Naive thymus-derived CD4-positive, alpha-beta T cell (primary cell): Measurements from ENCODE around the gene KCTD11. TPM values are rescaled to one million over a fixed set of nuclear protein-coding genes. Genes with fewer than 3 reads are reported as not detected.

Experiments
- ATAC-seq: fragments of 150-1000 bp; cut with Tn5 transposase; 2 replicates; pipeline ENCODE4 v1.10.0; 2021; ENCODE audit warnings: mild to moderate bottlenecking, moderate library complexity
- CTCF ChIA-PET: fragments of 350-600 bp; sonication (Branson Sonifier 250); formaldehyde crosslinking; loops from one replicate; lab custom pipeline; 2021; ENCODE audit warnings: antibody characterized with exemption; lab: Charles Lee
- POLR2A ChIA-PET: fragments of 350-600 bp; sonication (Branson Sonifier 250); formaldehyde crosslinking; loops from one replicate; lab custom pipeline; 2021; ENCODE audit warnings: antibody characterized with exemption, inconsistent platforms; lab: Charles Lee
- DNase-seq, 9 donors: peaks; one replicate each; pipeline versions ENCODE4 v3.0.0 to v3.0.0-alpha.2; 2020 to 2022; ENCODE audit warnings: mixed read lengths in 1 of 9
- H3K27ac ChIP-seq: one replicate; pipeline ENCODE4 v1.7.0; 2013; ENCODE audit warnings: mild to moderate bottlenecking, low read depth, low read length, moderate library complexity
- H3K27me3 ChIP-seq, 2 donors: one replicate each; pipeline ENCODE4 v1.7.0; 2013; ENCODE audit warnings: low read length in 2 of 2, mild to moderate bottlenecking in 2 of 2, moderate library complexity in 2 of 2; ENCODE audit not compliant: control insufficient read depth in 2 of 2, insufficient read depth in 2 of 2
- H3K36me3 ChIP-seq, 3 experiments: 1 replicate in 2 of 3; 2 replicates in 1 of 3; pipeline ENCODE4 v1.7.0; 2013; ENCODE audit warnings: low read length in 3 of 3, mild to moderate bottlenecking in 3 of 3, moderate library complexity in 1 of 3; ENCODE audit not compliant: insufficient read depth in 3 of 3, control insufficient read depth in 2 of 3
- H3K4me1 ChIP-seq, 2 donors: one replicate each; pipeline ENCODE4 v1.7.0; 2013; ENCODE audit warnings: low read length in 2 of 2, mild to moderate bottlenecking in 2 of 2, moderate library complexity in 1 of 2; ENCODE audit not compliant: control insufficient read depth in 2 of 2, insufficient read depth in 2 of 2
- H3K4me3 ChIP-seq: 2 replicates; pipeline ENCODE4 v1.7.0; 2013; ENCODE audit warnings: mild to moderate bottlenecking, low read length
- H3K9me3 ChIP-seq, 3 experiments: 1 replicate in 2 of 3; 2 replicates in 1 of 3; pipeline ENCODE4 v1.7.0; 2013; ENCODE audit warnings: low read length in 3 of 3; ENCODE audit not compliant: control insufficient read depth in 2 of 3
- H3K27ac Mint-ChIP-seq, 9 donors: one replicate each; pipeline ENCODE4 v1.8.0; 2020 to 2022; ENCODE audit warnings: mixed read lengths in 9 of 9, mild to moderate bottlenecking in 8 of 9, moderate library complexity in 5 of 9, inconsistent platforms in 2 of 9
- H3K27me3 Mint-ChIP-seq, 5 donors: one replicate each; pipeline ENCODE4 v1.8.0; 2021 to 2022; ENCODE audit warnings: mixed read lengths in 5 of 5, mild to moderate bottlenecking in 1 of 5
- H3K36me3 Mint-ChIP-seq, 5 donors: one replicate each; pipeline ENCODE4 v1.8.0; 2020 to 2022; ENCODE audit warnings: mixed read lengths in 5 of 5, mild to moderate bottlenecking in 3 of 5, inconsistent platforms in 1 of 5
- H3K4me1 Mint-ChIP-seq, 7 donors: one replicate each; pipeline ENCODE4 v1.8.0; 2020 to 2022; ENCODE audit warnings: mixed read lengths in 7 of 7, mild to moderate bottlenecking in 3 of 7, inconsistent platforms in 1 of 7
- H3K4me3 Mint-ChIP-seq, 10 donors: one replicate each; pipeline ENCODE4 v1.8.0; 2020 to 2022; ENCODE audit warnings: mild to moderate bottlenecking in 10 of 10, mixed read lengths in 10 of 10, moderate library complexity in 6 of 10, inconsistent platforms in 2 of 10
- H3K9me3 Mint-ChIP-seq, 11 donors: one replicate each; pipeline ENCODE4 v1.8.0; 2020 to 2022; ENCODE audit warnings: mixed read lengths in 11 of 11, mild to moderate bottlenecking in 4 of 11, inconsistent platforms in 1 of 11, moderate library complexity in 1 of 11
- intact Hi-C, 2 donors: fragments of 100-400 bp; cut with micrococcal nuclease; formaldehyde crosslinking; loops; one replicate each; pipeline ENCODE4 v1.15.1; 2023
- polyA plus RNA-seq, 2 donors: library from polyadenylated mRNA; unstranded; fragments of 300-500 nt; fragmentation: Illumina TruSeq; gene quantifications; one replicate each; pipeline ENCODE4 v1.2.3, GENCODE V29; 2021
- total RNA-seq, 6 experiments: library from RNA in 5 of 6; stranded (reverse) in 5 of 6; gene quantifications; 1 replicate in 5 of 6; 2 replicates in 1 of 6; pipeline ENCODE4 v1.2.3 and lab custom pipeline; 2021 to 2026

Gene KCTD11
- total and polyA plus RNA-seq, 7 experiments from 2014 or later, result 0.83 to 13.7 (median 2.7) TPM

DNA sequence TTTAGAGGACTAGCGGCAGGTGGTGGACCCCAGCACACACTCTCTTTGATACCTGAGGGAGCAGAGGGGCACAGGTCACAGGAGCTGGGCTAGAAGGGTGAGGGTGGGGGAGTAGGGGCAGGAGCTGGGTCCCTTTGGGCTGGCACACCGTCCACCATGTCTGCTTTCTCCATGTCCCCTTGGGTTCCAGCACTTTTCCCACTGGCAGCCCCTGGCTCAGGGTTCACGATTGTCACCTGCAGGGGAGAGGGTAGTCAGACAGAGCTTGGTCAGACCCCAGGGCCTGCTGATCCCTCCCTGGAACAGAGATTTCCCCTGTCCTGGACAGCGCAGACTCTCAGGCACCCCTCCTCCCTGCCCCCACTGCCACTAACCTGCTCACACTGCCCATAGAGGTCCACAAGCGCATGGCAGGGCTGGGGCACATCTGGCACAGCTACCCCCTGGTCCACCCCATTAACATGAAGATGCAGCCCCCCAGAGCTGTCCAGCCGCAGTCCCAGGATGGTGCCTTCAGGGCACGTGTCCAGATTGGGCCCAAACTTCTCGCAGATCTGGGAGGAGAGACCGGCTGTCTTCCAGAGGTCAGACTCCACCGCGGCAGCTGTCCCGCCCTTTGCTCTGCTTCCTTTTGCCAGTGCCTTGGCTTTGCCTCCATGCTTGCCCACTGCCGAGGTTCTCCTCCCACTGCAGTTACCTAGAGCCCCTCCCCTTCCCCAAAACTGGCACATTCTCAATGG is 33.7 kb upstream of the KCTD11 start:
- H3K4me1 Mint-ChIP-seq, result peaks cover 7 to 34% (median 25%) of the 10 kb centered on the region in 7 donors
- H3K27ac ChIP-seq, result no peak overlapping the region
- H3K27me3 Mint-ChIP-seq, result no peaks in the 10 kb centered on the region
- H3K27me3 ChIP-seq, result no peaks in the 10 kb centered on the region
- H3K36me3 Mint-ChIP-seq, result peaks cover 0 to 39% (median 2%) of the 10 kb centered on the region in 5 donors
- ChIA-PET POLR2A (interaction anchor here (0.6 to 11.5 kb wide), 2 partner anchors 12 to 27 kb away, joined by 3 to 336 read pairs; partner anchors contain the start of genes ACAP1 and NEURL4), CTCF (interaction anchor here (0.9 kb wide), 1 partner anchor 8 kb away, joined by 3 read pairs; no protein-coding TSS in a partner anchor)
- intact Hi-C loops, result no loop called here
- peaks cover 16 to 65% (median 26%) of the 10 kb centered on the region in 3 experiments for H3K36me3 ChIP-seq
- H3K9me3 Mint-ChIP-seq, result peaks cover 0 to 5% (median 0%) of the 10 kb centered on the region in 11 donors
- ATAC-seq (no peak), DNase-seq (no peak)
- H3K9me3 ChIP-seq, result no peaks in the 10 kb centered on the region
- peaks cover 18 to 19% of the 10 kb centered on the region in 2 donors for H3K4me1 ChIP-seq
- no peak overlapping the region for H3K4me3 ChIP-seq
- peak overlapping the region in 3 of 9 donors; percentile 36 to 84 (median 59) for H3K27ac Mint-ChIP-seq
- peak overlapping the region in 2 of 10 donors; percentile 31 to 54 for H3K4me3 Mint-ChIP-seq

DNA sequence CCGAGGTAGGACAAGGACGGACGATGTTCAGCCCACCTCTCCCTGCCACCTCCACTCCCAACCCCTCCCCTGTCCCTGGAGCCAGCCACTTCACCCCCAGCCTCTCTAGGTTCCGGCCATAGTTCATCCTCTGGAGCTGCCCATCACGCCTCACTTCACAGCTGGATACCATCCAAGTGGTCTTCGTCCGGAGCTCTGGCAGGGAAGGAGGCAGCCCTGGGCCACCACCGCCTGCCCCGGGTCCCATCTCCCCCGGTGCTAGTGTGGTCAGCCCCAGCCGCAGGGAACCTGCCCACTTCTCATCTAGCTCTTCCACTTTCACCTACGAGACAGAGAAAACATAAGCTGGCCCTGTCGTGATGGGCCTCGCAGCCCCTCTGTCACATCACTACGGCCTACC is 30.5 kb upstream of the KCTD11 start:
- DNase-seq, result no peak
- intact Hi-C loops, result no loop called here
- POLR2A ChIA-PET, result interaction anchor here (1.2 to 22.8 kb wide), 5 partner anchors 8 to 164 kb away, joined by 4 to 336 read pairs (median 18); partner anchors contain the start of genes ACAP1, EIF5A, GPS2 and NEURL4
- Histone ChIP-seq H3K4me3 (no peak overlapping the region), H3K36me3 (peaks cover 7 to 87% (median 21%) of the 10 kb centered on the region in 3 experiments), H3K9me3 (no peaks in the 10 kb centered on the region), H3K27ac (no peak overlapping the region), H3K4me1 (no peaks in the 10 kb centered on the region), H3K27me3 (no peaks in the 10 kb centered on the region)
- ATAC-seq, result no peak
- Mint-ChIP-seq H3K36me3 (peaks cover 0 to 35% (median 0%) of the 10 kb centered on the region in 5 donors), H3K27me3 (no peaks in the 10 kb centered on the region), H3K4me1 (peaks cover 2 to 18% (median 8%) of the 10 kb centered on the region in 7 donors), H3K27ac (peak overlapping the region in 1 of 9 donors; percentile 36), H3K4me3 (no peak overlapping the region), H3K9me3 (no peaks in the 10 kb centered on the region)
- CTCF ChIA-PET, result interaction anchor here (2.4 to 2.5 kb wide), 2 partner anchors 8 to 15 kb away, joined by 11 to 15 read pairs; partner anchors contain the start of gene ACAP1

DNA sequence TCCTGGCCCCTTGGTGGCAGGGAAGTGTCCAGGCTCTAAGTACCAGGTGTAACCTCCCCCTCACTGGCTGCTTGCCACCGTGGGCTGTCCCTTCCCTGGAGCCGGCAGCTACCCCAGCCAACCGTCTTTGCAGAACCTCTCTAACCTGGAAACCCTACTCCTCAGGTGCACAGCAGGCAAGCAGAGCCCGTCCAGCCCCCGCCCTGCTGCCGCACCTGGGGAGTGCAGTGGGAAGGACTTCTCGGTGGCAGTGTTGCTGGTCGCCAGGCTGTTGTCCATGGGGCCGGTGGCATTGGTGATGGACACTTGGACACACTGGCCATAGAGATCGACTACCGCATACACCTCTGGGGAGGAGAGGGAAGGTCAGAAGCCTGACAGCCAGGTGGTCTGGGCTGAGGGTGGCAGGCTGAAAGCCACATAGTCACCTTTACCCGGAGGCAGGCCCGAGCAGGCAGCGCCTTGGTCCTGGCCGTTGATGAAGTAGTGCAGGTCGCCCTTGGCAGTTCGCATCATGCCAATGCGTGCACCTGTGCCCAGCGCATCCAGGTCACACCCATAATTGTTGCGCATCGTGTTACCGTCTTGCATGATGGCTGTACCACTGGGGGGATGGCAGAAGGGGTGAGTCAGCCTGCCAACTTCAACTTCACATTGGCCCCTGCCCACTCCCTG is 29.3 kb upstream of the KCTD11 start:
- intact Hi-C loops, result no loop called here
- CTCF ChIA-PET, result interaction anchor here (1.5 to 2.3 kb wide), 3 partner anchors 22 to 114 kb away, joined by 3 to 16 read pairs (median 5); no protein-coding TSS in a partner anchor
- peak overlapping the region in 1 of 10 donors; percentile 7 for H3K4me3 Mint-ChIP-seq
- H3K4me1 ChIP-seq, result no peaks in the 10 kb centered on the region
- H3K27ac Mint-ChIP-seq, result no peak overlapping the region
- H3K27ac ChIP-seq, result no peak overlapping the region
- no peaks in the 10 kb centered on the region for H3K27me3 ChIP-seq
- H3K36me3 ChIP-seq, result peaks cover 7 to 87% (median 21%) of the 10 kb centered on the region in 3 experiments
- no peaks in the 10 kb centered on the region for H3K9me3 ChIP-seq
- peaks cover 0 to 22% (median 10%) of the 10 kb centered on the region in 7 donors for H3K4me1 Mint-ChIP-seq
- ATAC-seq (no peak), DNase-seq (no peak)
- POLR2A ChIA-PET, result interaction anchor here (1.4 to 22.8 kb wide), 4 partner anchors 7 to 22 kb away, joined by 5 to 336 read pairs (median 23); partner anchors contain the start of genes ACAP1, EIF5A, GPS2 and NEURL4
- H3K9me3 Mint-ChIP-seq, result no peaks in the 10 kb centered on the region
- peaks cover 0 to 29% (median 0%) of the 10 kb centered on the region in 5 donors for H3K36me3 Mint-ChIP-seq
- H3K4me3 ChIP-seq, result no peak overlapping the region
- H3K27me3 Mint-ChIP-seq, result no peaks in the 10 kb centered on the region

DNA sequence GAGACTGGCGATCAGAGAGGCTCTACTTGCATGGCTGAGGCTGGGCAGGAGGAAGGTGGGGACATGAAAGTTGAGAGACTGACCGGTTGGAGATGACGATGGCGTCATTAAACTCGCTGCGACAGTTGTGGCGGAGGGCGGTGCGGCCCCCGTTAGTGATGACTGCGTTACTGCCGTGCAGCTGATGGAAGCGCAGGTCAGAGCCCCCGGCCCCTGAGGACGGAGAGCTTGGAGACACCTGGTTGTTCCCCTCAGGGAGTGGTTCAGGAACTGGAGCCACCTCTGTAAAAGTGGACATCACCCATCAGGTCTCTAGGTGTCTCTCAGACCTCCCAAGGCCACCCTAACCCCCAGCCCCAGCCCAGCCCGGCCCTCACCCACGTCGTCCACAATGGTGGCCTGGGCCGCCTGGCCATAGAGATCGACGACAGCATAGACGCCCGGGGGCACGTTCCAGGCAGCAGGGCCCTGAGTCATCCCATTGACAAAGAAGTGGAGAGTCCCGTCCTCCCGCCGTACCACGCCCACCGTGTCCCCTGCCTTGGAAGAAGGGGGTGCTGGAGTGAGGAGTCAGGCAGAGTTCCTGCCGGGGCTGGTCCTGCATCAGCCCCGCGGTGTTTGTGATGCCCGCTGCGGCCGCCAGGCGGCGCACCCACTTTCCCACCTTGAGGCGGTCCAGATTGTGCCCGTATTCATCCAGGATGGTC is 28.1 kb upstream of the KCTD11 start:
- peaks cover 0 to 7% of the 10 kb centered on the region in 2 donors for H3K4me1 ChIP-seq
- Mint-ChIP-seq H3K36me3 (peaks cover 0 to 24% (median 0%) of the 10 kb centered on the region in 5 donors), H3K4me3 (no peak overlapping the region), H3K4me1 (peaks cover 9 to 34% (median 18%) of the 10 kb centered on the region in 7 donors), H3K9me3 (no peaks in the 10 kb centered on the region), H3K27me3 (no peaks in the 10 kb centered on the region), H3K27ac (peak overlapping the region in 2 of 9 donors; percentile 41 to 52)
- peaks cover 7 to 75% (median 21%) of the 10 kb centered on the region in 3 experiments for H3K36me3 ChIP-seq
- intact Hi-C loops, result loop anchor here (1.0 kb wide), 5 partner anchors 12 to 44 kb away; partner anchors contain the start of gene ACAP1 (in 1 of the 2)
- ATAC-seq (peak; percentile 56), DNase-seq (peak; percentile 41 to 79 (median 62))
- no peak overlapping the region for H3K27ac ChIP-seq
- POLR2A ChIA-PET, result interaction anchor here (0.7 to 22.8 kb wide), 5 partner anchors 11 to 26 kb away, joined by 3 to 336 read pairs (median 5); partner anchors contain the start of genes EIF5A and GPS2
- CTCF ChIA-PET, result interaction anchor here (1.3 to 2.3 kb wide), 7 partner anchors 10 to 113 kb away, joined by 3 to 22 read pairs (median 5); partner anchors contain the start of genes ACAP1 and SLC2A4
- H3K27me3 ChIP-seq, result no peaks in the 10 kb centered on the region
- H3K4me3 ChIP-seq, result no peak overlapping the region
- H3K9me3 ChIP-seq, result no peaks in the 10 kb centered on the region

DNA sequence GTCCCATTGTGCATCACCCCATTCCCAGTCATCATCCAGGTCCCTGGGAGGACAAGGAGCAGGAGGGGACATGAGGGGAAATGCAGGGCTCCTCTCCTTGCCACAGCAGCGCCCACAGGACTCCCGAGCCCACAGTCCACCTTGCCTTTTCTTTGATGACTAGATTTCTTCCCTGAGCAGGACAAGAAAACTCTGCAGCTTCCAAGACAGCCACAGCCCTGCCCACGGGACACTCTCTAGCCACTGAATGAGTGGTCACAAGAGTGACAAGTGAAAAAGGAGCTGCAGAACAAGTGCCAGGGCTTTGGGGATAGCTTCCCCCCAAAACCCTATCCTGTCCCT is 27.6 kb upstream of the KCTD11 start:
- intact Hi-C loops, result loop anchor here (1.0 kb wide), 5 partner anchors 12 to 44 kb away; partner anchors contain the start of gene ACAP1 (in 1 of the 2)
- H3K4me3 ChIP-seq, result no peak overlapping the region
- ChIA-PET CTCF (interaction anchor here (0.6 to 2.3 kb wide), 10 partner anchors 9 to 112 kb away, joined by 3 to 22 read pairs (median 5); partner anchors contain the start of genes ACAP1, GPS2 and SLC2A4), POLR2A (interaction anchor here (1.0 to 22.8 kb wide), 4 partner anchors 11 to 26 kb away, joined by 5 to 336 read pairs (median 7); partner anchors contain the start of genes ACAP1, EIF5A and GPS2)
- H3K4me3 Mint-ChIP-seq, result no peak overlapping the region
- H3K27ac ChIP-seq, result no peak overlapping the region
- H3K36me3 ChIP-seq, result peaks cover 7 to 75% (median 21%) of the 10 kb centered on the region in 3 experiments
- peaks cover 10 to 36% (median 18%) of the 10 kb centered on the region in 7 donors for H3K4me1 Mint-ChIP-seq
- ATAC-seq, result no peak
- no peak for DNase-seq
- peaks cover 0 to 7% of the 10 kb centered on the region in 2 donors for H3K4me1 ChIP-seq
- H3K27ac Mint-ChIP-seq, result peak overlapping the region in 2 of 9 donors; percentile 41 to 52
- H3K36me3 Mint-ChIP-seq, result peaks cover 0 to 22% (median 2%) of the 10 kb centered on the region in 5 donors
- no peaks in the 10 kb centered on the region for H3K27me3 ChIP-seq
- no peaks in the 10 kb centered on the region for H3K9me3 ChIP-seq
- H3K9me3 Mint-ChIP-seq, result peaks cover 0 to 3% (median 0%) of the 10 kb centered on the region in 11 donors
- no peaks in the 10 kb centered on the region for H3K27me3 Mint-ChIP-seq
